H9 (cell line): ENCODE results near the gene PROC. TPM values are rescaled to one million over a fixed set of nuclear protein-coding genes. Genes with fewer than 3 reads are reported as not detected.

ENCODE experiments used
- DNase-seq: peaks from one replicate; pipeline ENCODE4 v3.0.0-alpha.2; 2017
- H2AFZ ChIP-seq: one replicate; pipeline ENCODE4 v1.6.1; 2013; ENCODE audit warnings: mild to moderate bottlenecking, low read length, control low read depth, moderate library complexity
- H2AK5ac ChIP-seq: 2 replicates; pipeline ENCODE4 v1.6.1; 2013; ENCODE audit warnings: low read length, control low read depth, mixed read lengths; ENCODE audit not compliant: insufficient read length
- H2BK120ac ChIP-seq: one replicate; pipeline ENCODE4 v1.6.1; 2013; ENCODE audit warnings: low read depth, mild to moderate bottlenecking, low read length, control low read depth, inconsistent platforms; ENCODE audit not compliant: poor library complexity, severe bottlenecking
- H2BK12ac ChIP-seq: 2 replicates; pipeline ENCODE4 v1.6.1; 2013; ENCODE audit warnings: low read length, control low read depth, mixed read lengths, low read depth; ENCODE audit not compliant: insufficient read length
- H2BK15ac ChIP-seq: 2 replicates; pipeline ENCODE4 v1.6.1; 2013; ENCODE audit warnings: low read depth, low read length, control low read depth
- H2BK20ac ChIP-seq: one replicate; pipeline ENCODE4 v1.6.1; 2013; ENCODE audit warnings: low read depth, mild to moderate bottlenecking, low read length, control low read depth, inconsistent platforms; ENCODE audit not compliant: poor library complexity, severe bottlenecking
- H2BK5ac ChIP-seq: 2 replicates; pipeline ENCODE4 v1.6.1; 2013; ENCODE audit warnings: low read length, control low read depth, mixed read lengths; ENCODE audit not compliant: insufficient read length
- H3K14ac ChIP-seq: 2 replicates; pipeline ENCODE4 v1.6.1; 2013; ENCODE audit warnings: low read length, control low read depth; ENCODE audit not compliant: insufficient read depth
- H3K18ac ChIP-seq: 2 replicates; pipeline ENCODE4 v1.6.1; 2013; ENCODE audit warnings: low read depth, mild to moderate bottlenecking, mixed read lengths, low read length, control low read depth; ENCODE audit not compliant: insufficient read length
- H3K23ac ChIP-seq: 2 replicates; pipeline ENCODE4 v1.6.1; 2013; ENCODE audit warnings: low read length, control low read depth, mixed read lengths, low read depth; ENCODE audit not compliant: insufficient read length
- H3K23me2 ChIP-seq: 2 replicates; pipeline ENCODE4 v1.6.1; 2013; ENCODE audit warnings: low read depth, mild to moderate bottlenecking, mixed read lengths, low read length, control low read depth; ENCODE audit not compliant: insufficient read length, poor library complexity, severe bottlenecking
- H3K27ac ChIP-seq: 2 replicates; pipeline ENCODE4 v1.5.1; 2013; ENCODE audit warnings: low read length, control low read depth, mixed read lengths, low read depth; ENCODE audit not compliant: insufficient read length
- H3K27me3 ChIP-seq: 2 replicates; pipeline ENCODE4 v1.6.1; 2013; ENCODE audit warnings: low read length, control low read depth, inconsistent platforms; ENCODE audit not compliant: insufficient read depth
- H3K4ac ChIP-seq: 2 replicates; pipeline ENCODE4 v1.6.1; 2013; ENCODE audit warnings: low read depth, mild to moderate bottlenecking, control low read depth, inconsistent platforms, low read length, moderate library complexity
- H3K4me1 ChIP-seq: 2 replicates; pipeline ENCODE4 v1.6.1; 2013; ENCODE audit warnings: low read length, control low read depth, inconsistent platforms; ENCODE audit not compliant: insufficient read depth
- H3K4me2 ChIP-seq: 2 replicates; pipeline ENCODE4 v1.6.1; 2013; ENCODE audit warnings: low read length, control low read depth, mixed read lengths; ENCODE audit not compliant: insufficient read length, insufficient read depth
- H3K56ac ChIP-seq: 2 replicates; pipeline ENCODE4 v1.6.1; 2013; ENCODE audit warnings: low read depth, mild to moderate bottlenecking, mixed read lengths, low read length, control low read depth; ENCODE audit not compliant: insufficient read length
- H3K79me1 ChIP-seq: 2 replicates; pipeline ENCODE4 v1.6.1; 2013; ENCODE audit warnings: low read depth, mild to moderate bottlenecking, moderate library complexity, low read length, control low read depth, inconsistent platforms; ENCODE audit not compliant: insufficient read depth, poor library complexity, severe bottlenecking
- H3K79me2 ChIP-seq: 2 replicates; pipeline ENCODE4 v1.6.1; 2013; ENCODE audit warnings: low read length, control low read depth, inconsistent platforms; ENCODE audit not compliant: insufficient read depth
- H3K9ac ChIP-seq: 2 replicates; pipeline ENCODE4 v1.6.1; 2013; ENCODE audit warnings: low read length, control low read depth, mixed read lengths; ENCODE audit not compliant: insufficient read length; ENCODE audit errors: extremely low read depth
- H3K9me3 ChIP-seq: one replicate; pipeline ENCODE4 v1.6.1; 2013; ENCODE audit warnings: low read depth, low read length, inconsistent platforms; ENCODE audit not compliant: control insufficient read depth
- H3T11ph ChIP-seq: one replicate; pipeline ENCODE4 v1.6.1; 2013; ENCODE audit warnings: mild to moderate bottlenecking, low read length, control low read depth, inconsistent platforms
- H4K20me1 ChIP-seq: one replicate; pipeline ENCODE4 v1.6.1; 2013; ENCODE audit not compliant: control insufficient read depth, insufficient read length, insufficient read depth
- H4K5ac ChIP-seq: 2 replicates; pipeline ENCODE4 v1.6.1; 2013; ENCODE audit warnings: low read depth, mild to moderate bottlenecking, mixed read lengths, low read length, control low read depth; ENCODE audit not compliant: insufficient read length
- H4K8ac ChIP-seq: replicated peaks from 2 replicates; pipeline ENCODE4 v1.6.1; 2013; ENCODE audit warnings: low read length, control low read depth, mixed read lengths, low read depth; ENCODE audit not compliant: insufficient read length
- H4K91ac ChIP-seq: 2 replicates; pipeline ENCODE4 v1.6.1; 2013; ENCODE audit warnings: low read depth, mild to moderate bottlenecking, moderate library complexity, mixed read lengths, low read length, control low read depth; ENCODE audit not compliant: insufficient read length
- H3K27ac Mint-ChIP-seq, 3 experiments: 2 replicates in 2 of 3; 3 replicates in 1 of 3; pipeline ENCODE4 v1.8.0; 2020 to 2021; ENCODE audit warnings: mixed read lengths in 3 of 3, mild to moderate bottlenecking in 1 of 3, moderate library complexity in 1 of 3
- H3K27me3 Mint-ChIP-seq: 2 replicates; pipeline ENCODE4 v1.8.0; 2021; ENCODE audit warnings: low read depth, mild to moderate bottlenecking, moderate library complexity, mixed read lengths
- H3K36me3 Mint-ChIP-seq, 3 experiments: 2 replicates in 2 of 3; 3 replicates in 1 of 3; pipeline ENCODE4 v1.8.0; 2020 to 2021; ENCODE audit warnings: low read depth in 3 of 3, mixed read lengths in 3 of 3; ENCODE audit not compliant: insufficient read depth in 1 of 3
- H3K4me1 Mint-ChIP-seq, 2 experiments: 2 replicates each; pipeline ENCODE4 v1.8.0; 2020; ENCODE audit warnings: mixed read lengths in 2 of 2
- H3K4me3 Mint-ChIP-seq, 2 experiments: 2 replicates in 1 of 2; 3 replicates in 1 of 2; pipeline ENCODE4 v1.8.0; 2020 to 2021; ENCODE audit warnings: mild to moderate bottlenecking in 2 of 2, mixed read lengths in 2 of 2, moderate library complexity in 1 of 2
- H3K9me3 Mint-ChIP-seq, 2 experiments: 2 replicates in 1 of 2; 3 replicates in 1 of 2; pipeline ENCODE4 v1.8.0; 2020; ENCODE audit warnings: mild to moderate bottlenecking in 2 of 2, mixed read lengths in 2 of 2, moderate library complexity in 1 of 2
- CTCF ChIP-seq: fragments of 200-600 bp; sonication (generic); conservative IDR thresholded peaks from 3 replicates; pipeline ENCODE4 v1.8.0; 2021; ENCODE audit warnings: antibody characterized with exemption, mild to moderate bottlenecking
- whole genome bisulfite sequencing: extraction: QIAGEN DNeasy Blood & Tissue Kit; methylation state at CpG from one replicate; pipeline ENCODE4 v1.1.7; 2013; ENCODE audit warnings: missing lambda C conversion rate, low lambda C conversion rate, mixed read lengths; ENCODE audit not compliant: insufficient read length; ENCODE audit errors: extremely low coverage; 5-methylcytosine and 5-hydroxymethylcytosine counted together
- total RNA-seq: library from RNA; stranded (reverse); gene quantifications from 2 replicates; pipeline ENCODE4 v1.2.1, GENCODE V29; 2021

The PROC gene
- total RNA-seq, 1 experiment from 2014 or later, result 0.61 TPM

- no peak overlapping the region for H3K9ac ChIP-seq
- H2BK5ac ChIP-seq, result no peak overlapping the region
- no peak overlapping the region for H2BK15ac ChIP-seq
- H3K18ac ChIP-seq, result no peak overlapping the region
- peaks cover 64% of the 10 kb centered on the region for H3K27me3 Mint-ChIP-seq
- H3K27ac Mint-ChIP-seq, result peak overlapping the region in 1 of 3 experiments; percentile 40; a peak in 1 of 7 replicates
- H3K56ac ChIP-seq, result no peak overlapping the region
- H3K79me2 ChIP-seq, result no peaks in the 10 kb centered on the region
- no CpG with 5 or more reads among the region's 73 CpGs for WGBS
- no peak overlapping the region for H3K4ac ChIP-seq
- H4K5ac ChIP-seq, result no peak overlapping the region
- H2BK120ac ChIP-seq, result no peak overlapping the region
- H2BK12ac ChIP-seq, result no peak overlapping the region
- peak overlapping the region; percentile 78 for H3K4me2 ChIP-seq
- no peak overlapping the region for H3T11ph ChIP-seq
- H3K27me3 ChIP-seq, result peaks cover 3% of the 10 kb centered on the region; the same call in 1 of the 2 replicates
- H3K9me3 Mint-ChIP-seq, result peaks cover 0 to 2% of the 10 kb centered on the region in 2 experiments; a peak in 1 of 5 replicates
- peaks cover 10% of the 10 kb centered on the region for H3K23me2 ChIP-seq
- no peak overlapping the region for H3K23ac ChIP-seq
- H3K4me1 Mint-ChIP-seq, result peaks cover 12 to 17% of the 10 kb centered on the region in 2 experiments
- no peak overlapping the region for H4K8ac ChIP-seq
- no peak overlapping the region for H2AFZ ChIP-seq
- peak; percentile 79 for DNase-seq
- H4K91ac ChIP-seq, result no peak overlapping the region
- H2AK5ac ChIP-seq, result no peak overlapping the region
- H3K4me3 Mint-ChIP-seq, result peak overlapping the region; percentile 63 to 84
- H3K36me3 Mint-ChIP-seq, result no peaks in the 10 kb centered on the region
- no peak for TF ChIP-seq CTCF
- H3K9me3 ChIP-seq, result no peaks in the 10 kb centered on the region
- H3K79me1 ChIP-seq, result no peaks in the 10 kb centered on the region
- H3K27ac ChIP-seq, result no peak overlapping the region
- H3K4me1 ChIP-seq, result no peaks in the 10 kb centered on the region
- no peaks in the 10 kb centered on the region for H4K20me1 ChIP-seq
- H3K14ac ChIP-seq, result no peak overlapping the region; the same call in 1 of the 2 replicates
- no peak overlapping the region for H2BK20ac ChIP-seq
These were observed 4.6 kb downstream of the PROC start for GRCh38 chr2:127422559-127423477.
